Measurements from ENCODE around the gene GEMIN8. TPM values are rescaled to one million over a fixed set of nuclear protein-coding genes. Genes with fewer than 3 reads are reported as not detected.

Gene GEMIN8
- total RNA-seq, 2 donors from 2014 or later = 18.4 to 34.9 TPM

GRCh38 chrX:14014526-14014925 is 15.2 kb downstream of the GEMIN8 start:
- intact Hi-C loops (cut with DNase I) = no loop called here
- Histone ChIP-seq H3K27me3 (no peaks in the 10 kb centered on the region), H3K4me3 (no peak overlapping the region), H3K27ac (no peak overlapping the region), H3K4me1 (no peaks in the 10 kb centered on the region), H3K36me3 (replicated peaks in 1 of 2; ENCODE audit: insufficient read depth in 1 of 2, low read depth in 2 of 2) (no peaks in the 10 kb centered on the region), H3K9me3 (no peaks in the 10 kb centered on the region)
- ATAC-seq = no peak
- 92 to 93% methylated on average over 4 of the region's 4 CpGs for WGBS, 2 donors
- TF ChIP-seq CTCF (IDR thresholded peaks at IDR 0.05) (no peak), POLR2A (IDR thresholded peaks at IDR 0.05) (no peak)
- no peak for DNase-seq

GRCh38 chrX:14013054-14013453 is 16.6 kb downstream of the GEMIN8 start:
- no peaks in the 10 kb centered on the region for H3K27me3 ChIP-seq
- no peak overlapping the region for H3K4me3 ChIP-seq
- H3K36me3 ChIP-seq (replicated peaks in 1 of 2; ENCODE audit: insufficient read depth in 1 of 2, low read depth in 2 of 2) = no peaks in the 10 kb centered on the region
- WGBS, 2 donors = 86 to 98% methylated on average over 4 of the region's 4 CpGs
- TF ChIP-seq CTCF (IDR thresholded peaks at IDR 0.05) (no peak), POLR2A (IDR thresholded peaks at IDR 0.05) (no peak)
- ATAC-seq = no peak
- DNase-seq = no peak
- H3K9me3 ChIP-seq = no peaks in the 10 kb centered on the region
- intact Hi-C loops (cut with DNase I) = no loop called here
- no peaks in the 10 kb centered on the region for H3K4me1 ChIP-seq
- H3K27ac ChIP-seq = no peak overlapping the region

GRCh38 chrX:14010566-14010965 is 19.1 kb downstream of the GEMIN8 start:
- 95 to 97% methylated on average over 3 of the region's 3 CpGs for WGBS, 2 donors
- Histone ChIP-seq H3K27me3 (no peaks in the 10 kb centered on the region), H3K9me3 (no peaks in the 10 kb centered on the region), H3K27ac (no peak overlapping the region), H3K4me3 (no peak overlapping the region), H3K4me1 (no peaks in the 10 kb centered on the region), H3K36me3 (replicated peaks in 1 of 2; ENCODE audit: insufficient read depth in 1 of 2, low read depth in 2 of 2) (no peaks in the 10 kb centered on the region)
- DNase-seq = no peak
- intact Hi-C loops (cut with DNase I) = no loop called here
- TF ChIP-seq CTCF (IDR thresholded peaks at IDR 0.05) (no peak), POLR2A (IDR thresholded peaks at IDR 0.05) (no peak)
- ATAC-seq = no peak

GRCh38 chrX:14006540-14006939 is 23.2 kb downstream of the GEMIN8 start:
- ATAC-seq (no peak), DNase-seq (no peak)
- 71 to 79% methylated on average over 10 of the region's 10 CpGs for WGBS, 2 donors
- Histone ChIP-seq H3K36me3 (replicated peaks in 1 of 2; ENCODE audit: insufficient read depth in 1 of 2, low read depth in 2 of 2) (no peaks in the 10 kb centered on the region), H3K9me3 (no peaks in the 10 kb centered on the region), H3K27me3 (no peaks in the 10 kb centered on the region), H3K27ac (no peak overlapping the region), H3K4me3 (no peak overlapping the region), H3K4me1 (no peaks in the 10 kb centered on the region)
- intact Hi-C loops (cut with DNase I) = loop anchor here (10.0 kb wide), 1 partner anchor 242 kb away; no protein-coding TSS in a partner anchor
- TF ChIP-seq CTCF (IDR thresholded peaks at IDR 0.05) (no peak), POLR2A (IDR thresholded peaks at IDR 0.05) (no peak)

- DNase-seq = no peak
- intact Hi-C loops (cut with DNase I) = loop anchor here (10.0 kb wide), 1 partner anchor 239 kb away; no protein-coding TSS in a partner anchor
- H3K27ac ChIP-seq = no peak overlapping the region
- H3K4me1 ChIP-seq = no peaks in the 10 kb centered on the region
- H3K9me3 ChIP-seq = no peaks in the 10 kb centered on the region
- H3K36me3 ChIP-seq (replicated peaks in 1 of 2; ENCODE audit: insufficient read depth in 1 of 2, low read depth in 2 of 2) = no peaks in the 10 kb centered on the region
- H3K27me3 ChIP-seq = no peaks in the 10 kb centered on the region
- H3K4me3 ChIP-seq = no peak overlapping the region
- no peak for TF ChIP-seq POLR2A (IDR thresholded peaks at IDR 0.05)
- no peak for TF ChIP-seq CTCF (IDR thresholded peaks at IDR 0.05)
- WGBS, 2 donors = 82 to 100% methylated on average over 2 of the region's 2 CpGs
- no peak for ATAC-seq
Observed at GRCh38 chrX:14003876-14004425, 25.7 kb downstream of the GEMIN8 start.

Measured in body of pancreas (tissue), 4 donors.